NCI-H69 (cell line): ENCODE measurements around the gene RGN.
"Not testable (repeated sequence)": the region's sequence is repeated elsewhere in the genome, so short reads cannot be mapped to it uniquely, and the experiment has no call there.

Source experiments
- DNase-seq: peaks from one replicate; lab custom pipeline; 2025; lab: John Stamatoyannopoulos, UW

The RGN gene

GRCh38 chrX:47078129-47079043 is at the start of gene RGN:
Gene RGN (plus strand): TSS chrX:47078443. CDS start chrX:47081145, 2,702 bp downstream.
- DNase-seq: no peak

- peak; percentile 69 for DNase-seq
Measured at GRCh38 chrX:47030339-47030738, 47.9 kb upstream of the RGN start.

- DNase-seq: no peak
Measured at GRCh38 chrX:47047989-47048388, 30.3 kb upstream of the RGN start.

- DNase-seq: peak; percentile 12
Measured at GRCh38 chrX:47059142-47059874, 18.9 kb upstream of the RGN start.

- DNase-seq: no peak
Measured at GRCh38 chrX:47060708-47061107, 17.5 kb upstream of the RGN start.

GRCh38 chrX:47061238-47061919 is 16.9 kb upstream of the RGN start:
- no peak for DNase-seq

- no peak for DNase-seq
Measured at GRCh38 chrX:47063179-47063578, 15.1 kb upstream of the RGN start.

- no peak for DNase-seq
Measured at GRCh38 chrX:47068214-47068613, 10.0 kb upstream of the RGN start.

GRCh38 chrX:47068720-47069119 is 9.5 kb upstream of the RGN start:
- no peak for DNase-seq

- no peak for DNase-seq
Measured at GRCh38 chrX:47080215-47080914, 2.1 kb downstream of the RGN start.

GRCh38 chrX:47080915-47081236 is 2.6 kb downstream of the RGN start:
- DNase-seq: peak; percentile 19

GRCh38 chrX:47091149-47091775 is 13.0 kb downstream of the RGN start:
- no peak for DNase-seq

GRCh38 chrX:47093248-47093647 is 15.0 kb downstream of the RGN start:
- peak; percentile 56 for DNase-seq

GRCh38 chrX:47093860-47094259 is 15.6 kb downstream of the RGN start:
- DNase-seq: no peak

GRCh38 chrX:47097018-47097417 is 18.8 kb downstream of the RGN start:
- peak; percentile 4 for DNase-seq

GRCh38 chrX:47098338-47099094 is 20.3 kb downstream of the RGN start:
- DNase-seq: no peak

GRCh38 chrX:47101206-47101605 is 23.0 kb downstream of the RGN start:
- no peak for DNase-seq

GRCh38 chrX:47110936-47111615 is 32.8 kb downstream of the RGN start:
- not testable (repeated sequence) for DNase-seq

GRCh38 chrX:47112316-47112954 is 34.2 kb downstream of the RGN start:
- DNase-seq: no peak
